T-helper 1 cell treated with Interleukin-12 subunit alpha and Interleukin-12 subunit beta and Interleukin-4 antibody, amounts not matched to agents 30 ng/mL and 1 ng/mL, for 36 hours (primary cell): ENCODE measurements around the gene ZMYM3. TPM values are rescaled to one million over a fixed set of nuclear protein-coding genes. Genes with fewer than 3 reads are reported as not detected.
"Not testable (repeated sequence)": the region's sequence is repeated elsewhere in the genome, so short reads cannot be mapped to it uniquely, and the experiment has no call there.

Experiments used
- intact Hi-C: fragments of 100-400 bp; cut with micrococcal nuclease; formaldehyde crosslinking; loops from one replicate; pipeline ENCODE4 v1.15.1; 2024
- total RNA-seq: library from RNA; stranded (reverse); gene quantifications from 2 replicates; pipeline ENCODE4 v1.2.3, GENCODE V29; 2022

The ZMYM3 gene
- total RNA-seq = 13.5 and 16.3 TPM in 2 replicates

DNA sequence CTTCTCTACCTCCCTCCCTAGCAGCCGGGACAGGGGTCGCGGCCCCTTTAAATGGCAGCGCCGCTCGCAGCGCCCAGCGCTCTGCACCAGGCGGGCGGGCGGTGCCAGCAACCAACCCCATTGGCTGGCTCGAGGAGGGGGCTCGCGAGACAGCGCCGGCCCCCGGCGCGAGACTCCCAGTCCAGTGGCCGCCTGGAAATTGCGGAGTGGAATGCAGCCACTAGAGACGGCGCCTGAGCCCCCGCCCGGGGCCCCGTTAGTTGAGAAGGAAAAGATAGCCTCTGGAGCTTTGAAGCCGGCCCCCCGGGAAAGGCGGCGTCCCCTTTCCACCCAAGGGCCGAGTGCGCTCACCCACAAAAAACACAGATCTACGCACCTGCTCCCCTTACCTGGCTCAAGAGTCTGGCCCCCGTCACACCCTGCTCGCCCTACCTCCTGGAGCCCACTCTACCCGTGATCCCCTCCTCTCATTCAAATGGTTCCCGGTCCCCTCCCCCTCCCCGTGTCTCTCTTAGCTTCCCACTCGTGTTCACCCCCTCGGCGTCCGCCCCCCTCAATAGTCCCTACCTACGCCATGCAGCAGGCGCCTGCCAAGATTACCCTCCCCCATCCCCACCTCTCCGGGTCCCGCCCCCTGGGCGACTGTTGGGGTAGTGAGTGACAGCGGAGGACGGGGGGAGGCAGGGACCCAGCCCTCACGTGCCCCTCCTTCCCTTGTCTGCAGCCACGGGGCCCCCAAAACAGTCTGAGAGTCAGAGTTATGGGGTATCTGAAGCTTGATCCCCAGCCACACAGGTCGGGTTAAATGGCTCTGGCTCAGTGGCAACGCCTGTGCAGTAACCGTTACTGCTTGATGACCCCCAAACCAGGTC, at the start of gene ZMYM3:
Gene ZMYM3 (minus strand): TSS at position 49 of the 872 bp plus-strand sequence. CDS start 885 bp downstream, outside the sequence.
- intact Hi-C loops = loop anchor here (1.0 to 10.0 kb wide), 7 partner anchors 29 to 1120 kb away; partner anchors contain the start of genes FOXO4, IGBP1, NONO and SNX12

DNA sequence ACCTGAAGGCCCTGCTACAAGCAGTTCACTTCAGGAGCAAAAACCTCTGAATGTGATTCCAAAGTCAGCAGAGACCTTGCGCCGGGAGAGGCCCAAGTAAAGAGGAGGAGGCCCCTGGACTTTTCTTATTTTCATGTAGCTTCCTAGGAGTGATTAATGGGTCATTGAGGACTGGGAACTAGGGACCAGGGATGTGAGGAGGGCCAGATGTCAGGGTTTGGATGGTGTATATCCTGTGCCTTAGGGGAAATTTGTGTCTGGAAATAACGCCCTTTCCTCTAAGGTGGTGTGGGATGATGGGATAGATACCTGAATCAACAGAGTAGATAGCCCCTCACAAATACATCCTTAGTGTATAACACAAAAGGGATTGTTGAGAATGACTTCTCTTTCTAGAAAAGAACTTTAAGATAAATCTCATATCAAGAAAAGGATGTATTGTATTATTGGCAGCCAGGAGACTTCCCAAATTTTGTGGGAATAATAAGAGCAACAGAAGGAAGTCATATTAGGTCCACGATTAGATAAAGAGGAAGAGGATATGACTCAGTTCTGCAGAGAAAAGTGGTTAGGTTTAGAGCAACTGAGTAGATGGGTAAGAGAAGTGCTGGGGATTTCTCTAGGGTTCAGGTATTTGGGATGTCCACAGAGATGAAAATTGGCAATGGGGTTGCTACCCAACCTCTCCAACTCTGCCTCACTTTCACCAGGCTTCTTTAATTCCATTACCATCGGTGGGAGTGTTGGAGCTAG, 48.7 kb upstream of the ZMYM3 start:
- intact Hi-C loops = no loop called here

DNA sequence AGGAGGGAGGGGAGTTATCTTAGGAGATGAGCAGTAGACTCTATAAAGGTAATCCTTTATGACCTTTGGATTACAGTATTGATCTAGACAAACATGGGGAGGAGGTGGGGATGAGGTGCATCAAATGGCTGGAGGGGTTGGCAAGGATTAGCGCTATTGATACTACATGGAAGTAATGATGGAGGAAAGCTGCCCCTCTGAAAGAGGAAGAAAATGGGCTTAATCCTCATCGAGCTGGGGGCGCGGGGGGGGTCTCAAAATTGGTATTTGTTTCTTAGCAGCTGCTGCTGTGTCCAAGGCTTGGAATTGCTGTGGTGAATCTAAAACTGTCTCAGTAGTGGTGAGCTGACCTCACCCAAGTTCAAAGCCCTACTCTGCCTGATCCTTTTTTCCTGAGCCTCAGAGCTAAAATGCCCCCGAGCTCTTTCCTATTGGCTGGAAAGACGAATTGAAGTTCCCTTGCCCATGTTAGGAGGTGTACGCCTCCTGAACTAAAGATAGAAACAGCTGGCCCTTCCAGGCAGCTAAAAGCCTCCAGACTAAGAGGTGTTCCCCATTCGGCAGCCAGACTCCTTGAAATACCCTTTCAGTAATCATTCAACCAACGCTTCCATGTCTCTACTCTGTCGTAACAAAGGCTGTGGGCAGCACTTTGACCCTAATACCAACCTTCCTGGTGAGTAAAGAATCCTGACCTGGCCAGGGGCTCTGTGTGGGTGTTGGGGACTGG, 47.4 kb upstream of the ZMYM3 start, which contains the start of gene ITGB1BP2:
Gene ITGB1BP2 (plus strand): TSS at position 556 of the 730 bp plus-strand sequence. CDS start 57 bp downstream, at position 613.
- intact Hi-C loops = no loop called here

DNA sequence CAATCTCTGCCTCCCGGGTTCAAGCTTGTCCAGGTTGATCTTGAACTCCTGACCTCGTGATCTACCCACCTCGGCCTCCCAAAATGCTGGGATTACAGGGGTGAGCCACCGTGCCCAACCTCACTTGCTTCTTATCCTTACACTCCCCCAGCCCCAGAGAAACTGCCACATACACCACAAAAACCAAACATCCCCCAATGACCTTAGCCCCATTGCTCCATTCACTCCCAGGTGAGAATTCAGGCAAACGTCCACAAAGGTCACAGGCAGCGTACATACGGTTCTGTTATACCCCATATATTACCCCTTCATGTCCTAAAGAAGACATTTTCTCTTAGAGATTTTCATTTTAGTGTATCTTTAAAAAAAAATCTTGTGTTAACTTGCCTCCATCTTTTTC, 46.6 kb upstream of the ZMYM3 start:
- intact Hi-C loops = not testable (repeated sequence)

DNA sequence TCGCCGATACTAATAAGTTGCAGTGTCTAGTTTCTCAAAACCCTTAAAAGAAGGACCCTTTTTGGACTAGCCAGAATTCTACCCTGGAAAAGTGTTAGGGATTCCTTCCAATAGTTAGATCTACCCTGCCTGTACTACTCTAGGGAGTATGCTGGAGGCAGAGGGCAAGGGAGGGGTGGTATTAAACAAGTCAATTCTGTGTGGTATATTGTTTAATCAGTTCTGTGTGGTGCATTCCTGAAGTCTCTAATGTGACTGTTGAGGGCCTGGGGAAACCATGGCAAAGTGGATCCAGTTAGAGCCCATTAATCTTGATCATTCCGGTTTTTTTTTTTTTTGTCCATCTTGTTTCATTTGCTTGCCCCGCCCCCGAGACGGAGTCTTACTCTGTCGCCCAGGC, 46.1 kb upstream of the ZMYM3 start:
- intact Hi-C loops = not testable (repeated sequence)

DNA sequence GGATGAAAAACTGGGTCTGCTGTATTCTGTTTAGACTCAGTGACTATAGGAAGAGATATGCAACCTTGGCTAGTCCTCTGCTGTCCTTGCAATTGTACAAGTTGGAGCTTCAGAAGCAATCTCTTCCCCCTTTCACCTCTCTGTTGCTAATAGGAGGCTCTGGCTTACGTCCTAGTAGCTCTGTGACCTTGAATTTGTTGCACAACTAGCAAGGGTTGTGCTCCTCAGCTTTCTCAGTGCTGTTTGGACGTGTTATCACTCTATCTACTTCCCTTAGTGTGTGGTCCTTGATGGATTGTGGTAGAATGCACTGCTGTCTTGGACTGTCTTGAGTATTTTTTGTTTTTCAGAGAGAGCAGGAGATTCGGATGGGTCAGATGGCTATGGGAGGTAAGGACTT, 44.2 kb upstream of the ZMYM3 start:
- intact Hi-C loops = no loop called here

DNA sequence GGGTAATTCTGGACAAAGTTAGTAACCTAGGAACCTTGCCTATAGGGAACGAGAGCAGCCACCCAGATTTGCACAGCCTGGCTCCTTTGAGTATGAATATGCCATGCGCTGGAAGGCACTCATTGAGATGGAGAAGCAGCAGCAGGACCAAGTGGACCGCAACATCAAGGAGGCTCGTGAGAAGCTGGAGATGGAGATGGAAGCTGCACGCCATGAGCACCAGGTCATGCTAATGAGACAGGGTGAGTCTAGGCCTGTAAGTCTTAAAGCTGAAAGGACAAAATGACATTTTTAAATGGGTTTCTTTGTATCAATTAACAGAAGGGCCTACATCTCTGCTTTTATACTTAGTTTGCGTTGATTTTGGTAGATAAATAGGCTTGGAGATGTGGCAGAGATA, 42.9 kb upstream of the ZMYM3 start:
- intact Hi-C loops = no loop called here

DNA sequence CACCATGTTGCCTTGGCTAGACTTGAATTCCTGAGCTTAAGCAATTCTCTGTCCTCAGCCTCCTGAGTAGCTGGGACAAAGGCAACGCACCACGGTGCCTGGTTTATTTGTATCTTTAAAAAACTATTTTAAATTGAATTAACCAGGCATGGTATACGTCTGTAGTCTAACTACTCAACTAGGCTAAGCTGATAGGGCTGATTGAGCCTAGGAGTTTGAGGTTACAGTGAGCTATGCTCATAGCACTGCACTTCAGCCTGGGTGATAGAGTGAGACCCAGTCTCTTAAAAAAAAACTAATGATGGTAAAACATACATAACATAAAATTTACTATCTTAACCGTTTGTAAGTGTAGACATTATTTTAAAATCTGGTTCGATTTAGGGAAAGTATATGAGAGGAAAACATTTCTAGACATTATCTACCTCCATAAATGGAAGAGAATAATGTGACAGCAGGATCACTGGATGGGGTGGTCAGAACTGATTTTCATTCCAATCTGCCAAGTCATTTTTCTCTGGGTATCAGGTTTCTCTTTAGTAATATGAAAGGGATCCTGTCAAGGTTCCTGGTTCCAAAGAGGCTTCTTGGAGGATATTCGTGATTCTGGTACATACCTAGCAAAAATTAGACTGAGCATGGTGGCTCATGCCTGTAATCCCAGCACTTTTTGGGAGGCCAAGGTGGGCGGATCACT, 38.9 kb upstream of the ZMYM3 start:
- intact Hi-C loops = no loop called here

DNA sequence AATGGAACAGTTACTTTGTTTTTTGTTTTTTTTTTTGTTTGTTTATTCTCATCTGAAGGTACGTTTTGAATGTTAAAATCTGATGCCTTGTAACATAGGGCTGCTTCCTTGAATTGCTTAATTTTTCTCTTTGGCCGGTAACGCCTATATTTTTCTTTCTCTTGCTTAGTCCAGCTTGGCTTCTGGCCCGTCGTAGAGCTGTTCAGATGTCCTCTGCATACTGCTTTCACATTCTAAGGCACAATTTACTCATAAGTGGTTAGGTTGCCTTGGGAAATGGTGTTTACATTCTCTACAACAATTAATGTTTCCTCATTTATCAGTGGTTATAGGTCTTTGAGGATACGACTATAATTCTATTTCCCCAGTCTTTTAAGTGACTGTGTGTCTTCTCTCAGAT, 37.4 kb upstream of the ZMYM3 start:
- intact Hi-C loops = no loop called here

DNA sequence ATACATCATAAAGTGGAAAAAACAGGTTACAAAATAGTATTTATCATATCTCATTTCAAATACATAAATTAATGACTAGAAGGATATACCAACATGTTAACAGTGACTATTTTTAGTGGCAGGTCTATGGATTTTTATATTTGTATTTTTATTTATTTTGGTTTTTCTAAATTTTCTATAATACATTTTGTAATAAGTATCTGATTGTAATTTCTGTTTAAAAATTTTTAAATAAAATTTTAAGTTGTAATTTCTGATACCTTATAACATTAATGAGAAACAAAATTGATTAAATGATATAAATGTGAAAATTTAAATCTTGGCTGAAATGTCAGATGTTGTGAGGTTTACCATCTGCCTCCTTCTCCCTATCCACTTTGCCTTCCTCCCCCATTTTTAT, 32.0 kb upstream of the ZMYM3 start:
- intact Hi-C loops = loop anchor here (10.0 kb wide), 1 partner anchor 831 kb away; no protein-coding TSS in a partner anchor

DNA sequence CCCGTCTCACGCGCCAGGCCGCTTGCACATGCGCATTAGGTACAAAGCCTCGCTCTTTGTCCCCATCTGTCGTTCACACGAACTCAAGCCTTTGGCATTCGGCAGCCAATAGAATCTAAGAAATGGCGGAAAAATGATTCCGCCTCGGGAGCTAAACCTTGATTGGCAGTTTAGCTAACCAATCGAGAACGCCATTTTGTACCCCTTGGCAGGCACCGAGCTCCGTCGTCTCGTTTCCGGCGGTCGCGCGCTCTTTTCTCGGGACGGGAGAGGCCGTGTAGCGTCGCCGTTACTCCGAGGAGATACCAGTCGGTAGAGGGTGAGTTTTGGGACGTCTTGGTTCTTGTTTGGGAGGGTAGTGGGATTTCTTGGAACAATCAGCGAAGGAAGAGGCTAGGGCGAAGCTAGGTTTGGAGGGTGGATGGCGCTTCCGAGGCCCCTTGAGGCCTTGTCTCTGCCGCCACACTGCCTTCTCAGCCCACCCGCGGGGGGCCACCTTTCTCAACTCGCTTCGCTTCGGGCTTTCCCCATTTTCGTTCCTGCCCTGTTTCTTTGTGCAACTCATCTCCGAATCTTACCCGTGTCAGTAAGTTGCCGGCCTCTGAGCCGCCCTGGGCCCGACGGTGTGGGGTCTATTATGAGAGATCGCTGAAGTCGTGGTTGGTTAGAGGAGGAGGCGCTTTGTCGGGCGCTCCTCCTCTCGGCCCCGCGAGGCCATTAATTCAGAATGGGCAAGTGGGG, 29.6 kb upstream of the ZMYM3 start, which contains the start of gene NONO:
Gene NONO (plus strand): TSS at position 233 of the 741 bp plus-strand sequence. CDS start 7,003 bp downstream, outside the sequence.
- intact Hi-C loops = loop anchor here (1.0 to 10.0 kb wide), 10 partner anchors 29 to 829 kb away; partner anchors contain the start of genes FOXO4, IL2RG, SNX12 and TAF1

DNA sequence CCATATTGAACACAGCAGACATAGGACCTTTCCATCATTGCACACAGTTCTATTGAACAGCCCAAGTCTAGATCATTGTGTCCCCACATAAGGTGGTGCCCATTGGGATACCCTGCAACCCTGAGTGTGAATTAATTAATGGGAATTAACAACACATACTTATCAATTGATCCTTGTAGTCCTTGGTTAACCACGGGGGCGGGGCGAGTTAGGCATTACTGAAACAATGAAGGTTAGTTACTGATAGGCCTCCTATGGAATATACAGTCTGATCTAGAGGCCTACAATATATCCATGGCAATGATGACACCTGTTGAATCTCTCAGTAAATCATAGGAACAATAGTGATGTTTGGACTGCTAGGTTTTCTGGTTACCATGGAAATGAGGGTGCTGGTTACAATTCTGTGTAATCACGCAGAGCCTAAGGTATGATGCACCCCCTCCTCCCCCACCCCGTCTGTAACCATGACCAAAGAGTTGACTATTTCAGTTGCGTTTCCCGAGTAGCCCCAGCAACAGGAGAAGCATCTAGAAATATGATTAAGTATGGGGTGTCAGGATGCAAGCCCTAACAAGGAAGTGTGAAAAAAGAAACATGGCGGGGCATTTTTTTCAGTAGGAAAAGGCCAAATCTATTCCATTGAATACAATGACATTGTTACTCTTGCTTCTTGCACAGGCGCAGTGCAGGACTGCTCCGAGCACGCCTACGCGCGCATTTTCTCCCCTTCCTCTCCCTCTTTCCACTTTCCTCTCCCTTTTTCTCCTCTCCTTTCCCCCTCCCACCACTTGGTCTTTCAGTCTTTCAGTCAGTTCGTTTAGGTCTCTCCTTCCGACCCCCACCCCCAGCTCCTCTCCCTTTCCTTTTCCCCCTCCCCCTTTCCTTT, 28.8 kb upstream of the ZMYM3 start:
- intact Hi-C loops = loop anchor here (1.0 to 10.0 kb wide), 9 partner anchors 28 to 828 kb away; partner anchors contain the start of genes IL2RG, SNX12, TAF1 and ZMYM3

DNA sequence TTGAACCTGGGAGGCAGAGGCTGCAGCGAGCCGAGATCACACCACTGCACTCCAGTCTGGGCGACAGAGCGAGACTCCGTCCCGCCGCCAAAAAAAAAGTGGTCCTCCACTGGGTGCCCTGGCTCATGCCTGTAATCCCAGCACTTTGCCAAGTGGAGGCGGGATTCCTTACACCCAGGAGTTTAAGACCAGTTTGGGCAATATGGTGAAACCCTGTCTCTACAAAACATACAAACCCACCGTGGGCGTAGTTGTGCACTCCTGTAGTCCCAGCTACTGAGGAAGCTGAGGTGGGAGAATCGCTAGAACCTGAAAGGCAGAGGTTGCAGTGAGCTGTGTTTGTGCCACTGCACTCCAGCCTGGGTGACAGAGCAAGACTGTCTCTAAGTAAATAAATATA, 27.4 kb upstream of the ZMYM3 start:
- intact Hi-C loops = loop anchor here (10.0 kb wide), 1 partner anchor 826 kb away; no protein-coding TSS in a partner anchor

DNA sequence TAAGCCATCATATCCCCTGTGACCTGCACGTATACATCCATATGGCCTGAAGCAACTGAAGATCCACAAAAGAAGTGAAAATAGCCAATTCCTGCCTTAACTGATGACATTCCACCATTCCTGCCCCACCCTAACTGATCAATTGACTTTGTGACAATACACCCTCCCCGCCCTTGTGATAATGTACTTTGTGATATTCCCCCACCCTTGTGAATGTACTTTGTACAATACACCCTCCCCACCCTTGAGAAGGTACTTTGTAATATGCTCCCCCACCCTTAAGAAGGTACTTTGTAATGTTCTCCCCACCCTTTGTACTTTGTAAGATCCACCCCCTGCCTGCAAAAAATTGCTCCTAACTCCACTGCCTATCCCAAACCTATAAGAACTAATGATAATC, 18.4 kb upstream of the ZMYM3 start:
- intact Hi-C loops = not testable (repeated sequence)

DNA sequence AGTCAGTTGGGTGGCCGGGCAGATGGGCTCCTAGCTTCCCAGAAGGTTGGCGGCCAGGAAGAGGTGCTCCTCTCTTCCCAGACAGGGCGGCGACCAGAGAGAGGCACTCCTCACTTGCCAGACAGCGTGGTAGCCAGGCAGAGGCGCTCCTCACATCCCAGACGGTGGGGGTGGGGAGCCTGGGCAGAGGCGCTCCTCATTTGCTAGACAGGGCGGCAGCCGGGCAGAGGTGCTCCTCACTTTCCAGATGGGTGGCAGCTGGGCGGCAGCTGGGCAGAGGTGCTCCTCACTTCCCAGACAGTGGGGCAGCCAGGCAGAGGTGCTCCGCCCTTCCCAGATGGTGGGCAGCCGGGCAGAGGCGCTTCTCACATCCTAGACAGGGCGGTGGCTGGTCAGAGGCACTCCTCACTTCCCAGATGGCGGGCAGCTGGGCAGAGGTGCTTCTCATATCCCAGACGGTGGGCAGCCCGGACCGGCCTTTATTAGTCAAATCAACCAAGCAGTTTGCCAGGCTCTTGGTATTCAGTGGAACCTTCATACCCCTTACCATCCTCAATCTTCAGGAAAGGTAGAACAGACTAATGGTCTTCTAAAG, 16.0 kb upstream of the ZMYM3 start:
- intact Hi-C loops = no loop called here

DNA sequence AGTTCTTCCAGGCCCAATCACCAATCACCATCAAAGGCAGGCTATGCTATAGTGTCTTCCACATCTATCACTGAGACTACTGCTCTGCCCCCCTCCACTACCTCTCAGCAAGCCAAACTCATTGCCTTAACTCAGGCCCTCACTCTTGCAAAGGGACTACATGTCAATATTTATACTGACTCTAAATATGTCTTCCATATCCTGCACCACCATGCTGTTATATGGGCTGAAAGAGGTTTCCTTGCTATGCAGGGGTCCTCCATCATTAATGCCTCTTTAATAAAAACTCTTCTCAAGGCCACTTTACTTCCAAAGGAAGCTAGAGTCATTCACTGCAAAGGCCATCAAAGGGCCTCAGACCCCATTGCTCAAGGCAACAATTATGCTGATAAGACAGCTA, 14.7 kb upstream of the ZMYM3 start:
- intact Hi-C loops = not testable (repeated sequence)

DNA sequence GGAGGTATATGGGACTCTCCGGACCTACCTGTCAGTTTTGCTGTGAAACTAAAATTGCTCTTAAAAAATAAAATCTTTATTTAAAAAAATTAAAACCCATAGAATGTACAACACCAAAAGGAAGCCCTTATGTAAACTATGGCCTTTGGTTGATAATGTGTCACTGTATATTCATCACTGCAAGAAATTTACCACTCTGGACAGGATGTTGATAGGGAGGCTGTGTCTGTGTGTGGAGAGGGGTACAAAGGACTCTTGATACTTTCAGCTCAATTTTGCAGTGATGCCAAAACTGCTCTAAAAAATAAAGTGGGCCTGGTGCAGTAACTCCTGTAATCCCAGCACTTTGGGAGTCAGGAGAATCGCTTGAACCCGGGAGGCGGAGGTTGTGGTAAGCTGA, 2.9 kb upstream of the ZMYM3 start:
- intact Hi-C loops = loop anchor here (10.0 kb wide), 2 partner anchors 162 to 1122 kb away; partner anchors contain the start of genes FOXO4 and IGBP1

DNA sequence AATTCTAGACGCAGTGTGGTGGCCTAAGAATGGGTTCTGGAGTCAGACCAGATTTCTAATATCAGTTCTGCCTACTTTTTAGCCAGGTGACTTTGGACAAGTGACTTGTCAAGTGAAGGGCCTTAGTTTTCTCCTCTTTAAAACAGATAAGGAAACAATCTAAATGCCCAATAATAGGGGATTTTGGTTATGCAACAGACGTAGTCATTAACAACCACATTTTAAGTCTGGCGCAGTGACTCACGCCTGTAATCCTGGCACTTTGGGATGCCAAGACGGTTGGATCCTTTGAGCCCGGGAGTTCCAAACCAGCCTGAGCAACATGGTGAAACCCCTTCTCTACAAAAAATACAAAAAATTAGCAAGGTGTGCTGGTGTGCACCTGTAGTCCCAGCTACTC, 2.1 kb upstream of the ZMYM3 start:
- intact Hi-C loops = loop anchor here (10.0 kb wide), 2 partner anchors 161 to 1121 kb away; partner anchors contain the start of genes FOXO4 and IGBP1
